Dedifferentiated amniotic fluid mesenchymal stem cell (primary cell): Measurements from ENCODE around the gene DDA1.
A peak's percentile ranks its signal among the peaks of the same experiment; 100 is the strongest.
"Not testable (repeated sequence)": the region's sequence is repeated elsewhere in the genome, so short reads cannot be mapped to it uniquely, and the experiment has no call there.

Source experiments
- DNase-seq: peaks from one replicate; pipeline ENCODE4 v3.0.0-alpha.2; 2016; ENCODE audit errors: extremely low spot score

DDA1 gene

DNA sequence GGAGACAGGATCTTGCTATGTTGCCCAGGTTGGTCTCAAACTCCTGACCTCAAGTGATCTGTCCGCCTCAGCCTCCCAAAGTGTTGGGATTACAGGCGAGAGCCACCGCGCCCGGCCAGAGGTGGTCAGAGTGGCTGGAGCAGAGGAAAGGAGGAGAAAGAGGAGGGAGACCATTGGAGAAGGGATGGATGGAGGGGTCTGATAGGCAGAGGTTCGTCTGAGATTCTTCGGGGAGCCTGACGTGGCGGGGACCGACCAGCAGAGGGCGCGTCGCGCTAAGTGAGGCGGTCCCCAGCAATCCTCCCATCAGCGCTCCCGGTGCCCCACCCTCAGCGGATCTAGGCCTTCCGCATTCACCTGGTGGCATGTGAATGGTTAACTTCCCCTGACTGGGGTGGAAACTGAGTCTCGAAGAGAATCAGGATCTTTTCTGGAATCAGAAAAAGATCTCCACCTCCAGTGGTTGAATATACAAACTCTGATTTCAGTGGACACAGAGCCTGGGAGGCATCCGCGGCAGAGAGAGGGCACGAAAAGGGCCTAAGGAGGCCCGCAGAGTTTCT, 36.8 kb downstream of the DDA1 start:
- peak; percentile 59 for DNase-seq

DNA sequence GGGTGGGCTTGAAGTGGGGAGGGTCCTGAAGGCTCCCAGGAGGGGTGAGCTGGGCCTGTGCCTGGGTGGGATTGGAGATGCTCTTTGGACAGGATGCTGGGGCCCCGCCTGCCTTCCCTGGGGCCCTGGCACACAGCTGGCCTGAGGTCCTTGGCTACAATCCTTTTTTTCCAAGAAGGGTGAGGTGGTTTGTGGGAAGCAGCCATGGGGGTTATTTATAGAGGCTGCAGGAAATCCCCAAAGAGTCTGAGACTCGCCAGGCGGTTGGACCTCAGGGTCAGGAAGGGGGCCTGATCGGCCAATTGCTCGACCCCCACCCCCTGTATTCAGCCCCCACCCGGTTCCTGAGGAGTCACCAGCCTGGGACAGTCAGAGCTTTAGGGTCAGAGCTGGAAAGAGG, 38.0 kb downstream of the DDA1 start:
- no peak for DNase-seq

DNA sequence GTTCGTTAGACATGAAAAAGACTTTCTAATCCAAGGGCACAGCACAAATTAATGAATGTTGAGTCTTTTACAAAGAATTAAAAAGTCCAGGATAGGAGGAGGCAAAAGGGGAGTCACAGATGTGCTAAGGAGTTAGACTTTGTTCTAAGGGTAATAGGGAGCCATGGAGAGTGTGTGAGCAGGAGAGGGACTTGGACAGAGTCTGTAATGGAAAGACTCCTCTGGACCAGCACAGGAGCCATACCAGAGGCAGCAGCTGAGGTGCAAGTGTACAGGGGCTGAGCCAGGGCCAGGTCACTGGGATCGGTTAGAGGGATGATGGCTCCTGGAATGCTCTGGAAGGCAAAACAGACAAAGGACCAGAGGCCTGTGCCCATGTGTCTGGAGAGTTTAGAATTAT, 38.5 kb downstream of the DDA1 start:
- DNase-seq: no peak

DNA sequence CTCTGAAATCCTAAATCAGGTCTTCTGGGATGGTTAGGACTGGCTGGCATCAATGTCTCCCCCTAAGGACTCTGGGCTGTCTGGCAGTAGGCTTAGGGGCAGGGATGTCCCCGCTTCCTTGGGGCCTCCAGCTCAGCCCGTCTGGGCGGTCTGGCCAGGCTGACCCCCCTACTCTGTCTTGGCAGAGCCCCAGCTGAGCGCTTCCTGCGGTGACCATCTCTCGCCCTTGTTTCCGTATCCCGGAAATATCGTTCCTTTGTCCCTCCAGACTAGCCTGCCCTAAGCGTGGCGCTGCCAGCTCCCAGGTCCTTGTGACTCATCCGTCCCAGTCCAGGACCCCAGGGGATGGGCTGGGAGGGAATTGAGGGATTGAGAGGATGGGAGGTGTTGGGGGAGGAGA, 39.3 kb downstream of the DDA1 start:
- DNase-seq: no peak

DNA sequence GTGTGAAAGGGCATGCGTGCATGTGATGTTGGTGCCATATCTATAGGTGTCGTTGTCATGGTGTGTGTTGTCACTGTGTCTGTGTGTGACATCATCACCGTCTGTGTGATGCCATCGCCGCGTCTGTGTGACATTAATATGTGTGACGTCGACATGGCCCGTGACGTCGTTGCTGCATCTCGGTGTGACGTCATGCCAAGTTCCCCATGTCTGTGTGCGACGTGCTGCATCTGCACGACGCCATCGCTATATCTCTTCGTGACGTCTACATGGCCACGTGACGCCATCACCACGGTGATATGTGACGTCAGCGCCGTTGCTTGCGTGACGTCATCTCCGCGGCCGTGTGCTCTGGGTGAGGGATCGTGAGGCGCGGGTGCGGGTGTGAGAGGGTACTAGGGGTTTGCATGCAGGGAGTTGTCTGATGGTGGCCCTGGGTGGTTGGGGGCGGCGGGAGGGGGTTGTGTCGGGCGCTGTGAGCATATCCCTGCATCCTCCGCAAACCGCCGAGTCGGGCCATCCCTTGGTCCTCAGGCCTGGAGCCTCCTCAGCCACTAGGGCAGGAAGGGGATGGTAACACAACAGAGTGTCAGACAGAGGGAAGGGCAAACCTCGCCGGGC, 42.6 kb downstream of the DDA1 start:
- no peak for DNase-seq

DNA sequence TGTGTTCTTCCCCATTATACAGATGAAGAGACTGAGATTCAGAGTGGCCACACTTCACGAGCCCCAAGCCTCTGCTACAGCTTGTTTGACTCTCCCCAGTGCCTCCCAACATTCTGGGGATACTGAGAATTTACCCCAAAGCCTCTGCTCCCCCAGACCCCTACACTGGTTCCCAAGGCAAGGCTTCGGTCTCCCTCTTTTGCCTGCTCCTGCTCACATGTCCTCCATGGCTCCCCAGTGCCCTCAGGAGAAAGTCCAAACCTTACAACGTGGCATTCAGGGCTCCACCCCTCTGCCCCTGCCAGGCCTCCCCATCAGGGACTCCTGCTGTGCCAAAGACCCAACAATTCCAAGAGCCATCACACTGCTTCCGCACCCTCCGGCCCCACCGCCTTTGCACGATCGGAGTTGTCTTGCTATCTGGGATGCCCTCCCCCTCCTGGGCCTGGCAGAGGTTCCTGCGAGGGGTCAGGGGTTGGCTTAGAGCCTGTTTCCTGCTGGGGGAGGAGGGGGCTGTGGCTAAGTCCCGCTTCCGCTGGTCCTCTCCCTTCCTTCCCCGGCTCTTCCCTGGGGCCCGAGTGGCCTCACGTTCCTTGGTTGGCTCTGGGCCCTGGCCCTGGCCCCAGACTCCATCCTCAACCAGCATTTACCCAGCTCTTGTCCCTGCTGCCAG, 43.4 kb downstream of the DDA1 start:
- no peak for DNase-seq

DNA sequence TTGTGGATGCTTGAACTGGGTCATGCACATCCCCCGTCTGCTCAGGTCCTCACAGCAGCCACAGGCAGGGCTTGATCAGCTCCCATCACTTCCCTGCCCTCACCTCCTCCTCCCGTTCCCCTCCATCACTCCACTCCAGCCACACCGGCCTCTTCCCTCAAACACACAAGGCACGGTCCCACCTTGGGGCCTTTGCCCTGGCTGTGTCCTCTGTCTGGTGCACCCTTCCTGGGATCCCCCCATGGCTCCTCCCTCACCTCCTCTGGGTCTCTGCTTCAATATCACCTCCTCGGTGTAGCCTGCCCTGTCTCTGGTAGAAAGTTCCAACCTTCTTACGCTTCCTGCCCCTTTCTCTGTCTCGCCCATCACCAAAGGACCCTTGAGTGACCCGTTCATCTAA, 44.0 kb downstream of the DDA1 start:
- no peak for DNase-seq

DNA sequence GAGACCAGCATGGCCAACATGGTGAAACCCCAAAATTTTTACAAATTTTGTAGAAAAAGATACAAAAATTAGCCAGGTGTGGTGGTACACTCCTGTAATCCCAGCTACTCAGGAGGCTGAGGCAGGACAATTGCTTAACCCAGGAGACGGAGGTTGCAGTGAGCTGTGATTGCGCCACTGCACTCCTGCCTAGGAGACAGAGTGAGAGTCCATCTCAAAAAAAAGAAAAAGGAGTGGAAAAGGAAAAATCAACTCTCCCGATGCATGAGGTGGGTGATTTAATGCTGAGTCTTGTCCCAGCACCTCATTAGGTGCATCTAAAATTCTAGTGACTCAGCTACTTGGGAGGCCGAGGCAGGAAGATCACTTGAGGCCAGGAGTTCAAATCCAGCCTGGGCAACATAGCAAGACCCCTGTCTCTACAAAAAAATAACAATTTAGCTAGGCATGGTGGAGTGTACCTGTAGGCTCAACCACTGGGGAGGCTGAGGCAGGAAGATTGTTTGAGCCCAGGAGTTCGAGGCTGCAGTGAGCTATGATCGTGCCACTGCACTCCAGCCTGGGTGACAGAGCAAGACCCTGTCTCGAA, 47.8 kb downstream of the DDA1 start:
- no peak for DNase-seq

DNA sequence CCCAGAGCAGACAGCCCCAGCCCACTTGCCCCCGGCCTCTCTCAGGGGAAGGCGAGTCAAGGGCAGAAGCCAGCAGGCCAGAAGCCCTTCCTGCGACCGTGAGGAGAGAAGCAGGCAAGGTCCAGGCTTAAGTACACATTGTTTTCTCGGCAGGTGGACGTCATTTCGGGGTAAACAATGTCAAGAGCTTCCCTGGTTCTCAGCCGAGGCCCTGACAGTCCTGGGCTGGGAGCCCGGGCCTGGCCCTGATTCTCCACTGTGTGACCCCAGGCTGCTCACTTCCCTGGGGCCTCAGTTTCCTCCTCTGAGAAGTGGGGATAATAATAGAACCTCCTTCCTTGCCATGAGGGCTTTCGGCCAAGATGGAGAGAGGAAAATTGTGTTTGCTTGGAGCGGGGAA, 48.4 kb downstream of the DDA1 start:
- DNase-seq: no peak

DNA sequence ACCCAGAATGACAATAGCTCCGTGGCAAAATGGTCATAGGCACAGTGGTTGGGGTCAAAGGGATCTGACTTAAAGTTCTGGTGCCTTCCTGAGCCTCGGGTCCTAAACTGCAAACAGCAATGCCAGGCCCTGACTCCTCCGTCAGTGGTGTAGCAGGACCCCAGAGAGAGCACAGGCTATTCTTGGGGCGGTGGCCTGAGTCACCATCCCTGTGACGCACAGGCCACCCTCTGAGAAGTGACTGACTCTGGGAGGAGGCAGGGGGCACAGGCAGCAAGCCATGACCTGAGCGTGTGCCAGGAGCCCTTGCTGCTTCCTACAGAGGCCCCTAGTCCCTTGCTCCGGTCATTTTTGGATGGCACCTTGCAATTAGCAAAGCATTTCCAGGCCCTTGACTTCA, 49.0 kb downstream of the DDA1 start:
- no peak for DNase-seq

DNA sequence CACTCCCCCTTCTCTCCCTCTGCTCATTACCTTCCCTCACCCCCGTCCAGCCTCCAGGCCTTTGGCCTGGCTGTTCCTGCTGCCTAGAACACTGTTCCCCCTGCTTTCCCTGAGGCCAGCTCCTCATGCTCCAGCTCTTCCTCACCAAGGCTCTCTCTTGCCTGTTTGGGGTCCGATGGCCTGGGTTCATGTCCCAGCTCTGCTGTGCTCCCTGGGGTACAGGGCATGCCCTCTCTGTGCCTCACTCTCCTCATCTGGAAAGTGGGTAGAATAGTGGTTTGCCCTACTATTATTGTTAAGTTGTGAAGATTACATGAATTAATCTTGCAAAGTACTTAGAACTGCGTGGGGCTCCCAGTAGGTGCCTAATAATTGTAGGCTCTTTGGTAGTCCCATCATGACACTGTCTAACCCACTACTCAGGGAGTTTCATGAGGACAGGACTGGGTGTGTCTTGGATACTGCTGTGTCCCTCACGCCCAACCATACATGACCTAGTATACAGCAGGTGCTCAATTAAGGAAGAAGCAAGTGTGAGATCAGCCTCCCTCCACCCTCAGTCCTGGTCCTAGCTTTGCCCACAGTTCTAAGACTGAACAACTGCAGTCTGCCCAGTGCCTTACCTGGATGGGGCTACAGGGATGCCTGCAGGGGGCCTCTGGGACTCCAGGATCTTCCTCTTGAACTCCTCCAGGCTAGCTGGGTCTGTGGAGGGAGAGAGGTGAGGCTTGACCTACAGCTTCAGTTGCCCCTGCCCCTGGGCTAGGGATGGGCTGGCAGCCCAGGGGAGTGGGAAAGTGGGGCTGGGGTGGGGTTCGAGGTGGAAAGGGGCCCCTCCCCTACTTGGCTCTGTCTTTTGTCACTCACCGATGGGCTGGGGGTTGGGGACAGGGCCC, 50.8 kb downstream of the DDA1 start:
- DNase-seq: no peak

DNA sequence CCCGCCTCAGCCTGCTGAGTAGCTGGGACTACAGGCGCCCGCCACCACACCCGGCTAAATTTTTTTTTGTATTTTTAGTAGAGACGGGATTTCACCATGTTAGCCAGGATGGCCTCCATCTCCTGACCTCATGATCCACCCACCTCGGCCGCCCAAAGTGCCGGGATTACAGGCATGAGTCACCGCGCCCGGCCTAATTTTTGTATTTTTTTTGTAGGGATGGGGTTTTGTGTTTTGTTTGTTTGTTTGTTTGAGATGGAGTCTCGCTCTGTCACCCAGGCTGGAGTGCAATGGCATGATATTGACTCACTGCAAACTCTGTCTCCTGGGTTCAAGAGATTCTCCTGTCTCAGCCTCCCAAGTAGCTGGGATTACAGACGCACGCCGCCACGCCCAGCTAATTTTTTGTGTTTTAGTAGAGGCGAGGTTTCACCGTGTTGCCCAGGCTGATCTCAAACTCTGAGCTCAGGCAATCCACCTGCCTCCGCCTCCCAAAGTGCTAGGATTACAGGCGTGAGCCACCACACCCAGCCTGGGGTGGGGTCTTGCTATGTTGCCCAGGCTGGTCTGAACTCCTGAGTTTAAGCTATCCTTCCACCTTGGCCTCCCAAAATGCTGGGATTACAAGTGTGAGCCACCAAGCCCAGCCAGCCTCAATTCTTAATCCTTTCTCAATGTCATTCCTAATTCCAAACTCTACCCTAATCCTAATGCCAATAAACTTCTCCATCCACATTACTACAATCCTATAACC, 54.7 kb downstream of the DDA1 start:
- DNase-seq: not testable (repeated sequence)

DNA sequence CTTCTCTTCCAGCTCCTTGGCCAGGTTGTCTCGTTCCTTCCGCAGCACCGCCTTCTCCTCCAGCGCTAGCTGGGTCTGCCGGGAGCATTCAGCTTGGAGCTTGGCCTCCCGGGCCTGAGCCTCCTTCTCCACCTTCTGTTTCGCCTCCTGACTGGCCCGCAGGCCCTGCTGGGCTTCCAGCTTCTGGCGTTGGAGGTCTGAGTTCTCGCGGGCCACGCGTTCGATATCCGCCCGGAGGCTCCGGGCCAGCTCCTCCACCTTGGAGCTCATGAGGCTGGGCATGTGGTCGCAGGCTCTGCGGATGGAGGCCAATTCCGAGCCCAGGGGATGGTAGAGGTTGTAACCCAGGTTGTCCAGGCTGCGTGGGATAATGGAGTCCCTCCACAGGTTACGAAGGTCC, 56.0 kb downstream of the DDA1 start:
- DNase-seq: no peak

DNA sequence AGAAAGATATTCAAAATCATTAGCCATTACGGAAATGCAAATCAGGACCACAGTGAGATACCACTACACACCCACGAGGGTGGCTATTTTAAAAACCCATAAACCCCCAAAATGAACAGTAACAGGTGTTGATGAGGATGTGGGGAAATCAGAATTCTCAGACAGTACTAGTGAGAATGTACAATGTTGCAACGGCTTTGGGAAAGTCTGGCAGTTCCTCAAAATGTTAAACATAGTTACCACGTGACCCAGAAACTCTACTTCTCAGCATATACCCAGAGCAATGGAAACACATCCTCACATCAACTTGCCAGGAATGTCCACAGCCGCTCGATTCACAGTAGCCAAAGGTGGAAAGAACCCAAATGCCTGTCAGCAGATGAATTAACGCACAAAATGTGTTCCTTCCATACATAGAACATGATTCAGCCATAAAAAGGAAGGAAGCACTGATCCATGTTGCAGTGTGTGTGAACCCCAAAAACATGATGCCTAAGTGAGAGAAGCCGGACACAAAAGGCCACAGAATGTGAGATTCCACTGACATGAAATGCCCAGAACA, 60.7 kb downstream of the DDA1 start:
- no peak for DNase-seq
